CD4-positive, alpha-beta T cell treated with Interferon alpha-2 for 1 hour (primary cell): ENCODE data around the gene ZNF319.
"Not testable (repeated sequence)": the region's sequence is repeated elsewhere in the genome, so short reads cannot be mapped to it uniquely, and the experiment has no call there.

ENCODE experiments used
- DNase-seq, 2 donors: peaks; one replicate each; pipeline ENCODE4 v3.0.0-alpha.2; 2020 to 2022

Gene ZNF319

DNA sequence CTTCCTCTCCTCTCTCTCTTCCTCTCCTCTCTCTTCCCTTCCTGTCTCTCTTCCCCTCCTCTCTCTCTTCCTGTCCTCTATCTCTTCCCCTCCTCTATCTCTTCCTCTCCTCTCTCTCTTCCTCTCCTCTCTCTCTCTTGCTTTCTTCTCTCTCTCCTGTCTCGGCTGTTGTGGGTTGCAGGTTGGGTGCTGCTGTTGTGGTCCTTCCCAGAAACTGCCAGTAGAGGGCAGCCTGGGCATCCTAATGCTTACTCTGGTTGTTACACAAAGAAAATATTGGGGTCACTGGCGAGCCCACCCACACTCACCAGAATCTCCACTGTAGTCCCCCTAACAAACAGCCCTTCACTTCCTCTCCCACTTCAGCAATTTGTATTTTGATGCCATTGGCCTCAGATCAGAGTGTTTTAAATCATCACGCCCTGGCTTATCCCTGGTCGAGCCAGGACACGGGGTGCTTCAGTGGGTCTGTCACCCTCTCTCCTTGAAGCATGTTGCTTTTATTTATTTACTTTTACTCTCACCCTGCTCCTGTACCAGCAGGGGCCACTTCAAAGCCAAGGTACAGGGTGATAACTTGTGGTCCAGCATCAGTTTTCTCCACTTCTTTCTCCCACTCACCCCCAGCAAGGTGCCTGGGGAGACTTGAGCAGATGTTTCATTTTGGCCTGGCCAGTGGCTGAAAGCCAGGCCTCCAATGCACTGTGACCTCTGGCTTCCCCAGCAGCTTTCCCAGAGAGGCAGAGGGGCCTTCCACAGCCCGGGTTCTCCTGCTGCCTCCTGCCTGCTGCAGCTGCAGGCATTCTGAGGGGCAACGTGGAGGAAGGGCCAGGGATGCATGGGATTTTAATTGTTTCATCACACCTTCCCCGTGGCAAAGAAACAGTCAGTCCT is 20.4 kb upstream of the ZNF319 start:
- peak; percentile 60 to 77 for DNase-seq

DNA sequence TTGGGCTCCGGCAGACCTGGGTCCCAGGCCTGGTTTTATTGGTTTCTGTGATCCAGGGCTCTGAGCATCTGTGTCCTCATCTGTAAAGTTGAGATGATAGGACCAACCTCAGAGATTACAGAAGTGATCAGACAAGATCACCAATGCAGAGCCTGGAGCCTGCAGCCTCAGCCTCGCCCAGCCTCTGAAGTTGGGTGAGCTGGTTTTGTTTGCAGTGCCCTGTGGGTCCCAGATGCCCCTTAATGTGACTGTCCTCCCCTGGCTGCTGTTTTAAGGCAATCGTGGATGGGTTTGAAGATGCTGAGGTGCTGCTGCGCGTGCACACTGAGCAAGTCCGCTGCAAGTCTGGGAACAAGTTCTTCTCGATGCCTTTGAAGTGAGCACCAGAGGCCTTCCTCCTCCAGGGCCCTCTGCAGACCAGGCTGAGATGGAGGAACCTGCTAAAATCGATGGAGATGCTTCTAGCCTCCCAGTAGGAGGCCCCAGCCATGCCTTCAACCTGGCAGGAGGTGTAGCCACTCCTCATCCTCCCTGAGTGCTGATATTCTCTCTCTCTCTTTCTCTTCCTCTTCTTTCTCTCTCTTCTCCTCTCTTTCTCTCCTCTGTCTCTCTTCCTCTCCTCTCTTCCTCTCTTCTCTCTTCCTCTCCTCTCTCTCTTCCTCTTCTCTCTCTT is 19.5 kb upstream of the ZNF319 start:
- no peak for DNase-seq

GRCh38 chr16:58018803-58019202 is 18.3 kb upstream of the ZNF319 start:
- DNase-seq = no peak

DNA sequence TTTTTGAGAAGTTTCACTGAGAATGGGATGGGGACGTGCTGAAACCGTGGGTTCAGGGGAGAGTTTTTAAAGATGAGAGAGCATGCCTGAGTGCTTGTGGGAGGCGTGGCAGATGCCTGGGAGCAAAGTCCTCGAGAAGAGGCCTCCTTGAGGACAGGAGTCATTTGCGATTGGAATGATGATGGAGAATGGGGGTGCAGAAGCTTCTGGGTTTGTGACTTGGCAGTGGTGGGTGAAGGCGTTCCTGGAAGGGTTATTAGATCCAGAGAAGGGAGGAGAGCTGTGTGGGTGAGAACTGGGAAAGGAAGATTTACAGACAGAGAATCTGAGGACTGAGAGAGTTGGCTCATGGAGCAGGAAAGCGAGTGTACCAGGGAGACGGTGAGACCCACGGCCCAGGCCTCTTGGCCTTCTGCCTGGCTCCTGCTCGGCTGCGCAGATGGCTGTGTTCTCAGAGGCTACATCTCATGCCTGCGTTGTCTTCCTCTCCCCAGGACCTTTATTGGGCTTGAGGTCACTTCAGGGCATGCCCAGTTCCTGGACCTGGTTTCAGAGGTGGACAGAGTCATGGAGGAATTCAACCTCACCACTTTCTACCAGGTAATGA is 16.5 kb upstream of the ZNF319 start:
- no peak for DNase-seq

GRCh38 chr16:58013201-58013956 is 12.9 kb upstream of the ZNF319 start:
- DNase-seq = no peak

DNA sequence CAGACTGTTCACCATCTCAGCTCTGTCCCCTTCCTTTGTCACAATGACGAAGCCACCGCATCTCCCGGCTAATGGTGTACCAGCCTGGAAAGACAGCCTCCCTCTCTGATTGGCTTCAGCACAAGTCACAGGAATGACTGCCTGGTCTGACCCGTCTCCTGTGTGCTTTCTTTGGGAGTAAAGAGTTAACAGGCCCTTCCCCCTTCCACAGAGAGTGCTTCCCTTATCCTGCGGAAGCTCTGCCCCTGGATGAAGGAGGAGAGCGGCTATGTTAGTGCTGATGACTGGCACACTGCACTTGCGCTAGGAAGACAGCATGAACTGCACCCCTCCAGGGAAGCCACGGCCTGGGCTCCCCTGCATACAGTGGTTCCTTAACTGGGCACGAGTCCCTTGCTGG is 12.0 kb upstream of the ZNF319 start:
- no peak for DNase-seq

DNA sequence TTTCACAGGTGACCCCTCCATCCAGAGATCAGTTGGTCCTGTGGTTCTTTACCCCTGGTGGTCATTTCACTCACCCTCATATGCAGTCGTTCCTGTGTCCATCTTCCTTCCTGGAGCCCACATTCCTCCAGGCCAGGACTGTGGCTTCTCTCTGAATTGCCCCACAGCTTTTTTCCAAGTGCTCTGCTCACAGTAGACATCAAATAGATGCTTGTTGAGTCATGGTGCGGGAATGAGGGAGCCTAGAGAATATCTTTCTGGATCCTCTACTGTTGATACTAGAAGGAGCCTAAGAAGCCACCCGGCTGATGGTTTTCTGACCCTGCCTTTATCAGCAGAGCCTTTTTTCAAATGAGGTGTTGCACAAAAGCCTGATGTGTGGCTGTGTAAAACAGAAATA is 11.2 kb upstream of the ZNF319 start:
- DNase-seq = no peak

DNA sequence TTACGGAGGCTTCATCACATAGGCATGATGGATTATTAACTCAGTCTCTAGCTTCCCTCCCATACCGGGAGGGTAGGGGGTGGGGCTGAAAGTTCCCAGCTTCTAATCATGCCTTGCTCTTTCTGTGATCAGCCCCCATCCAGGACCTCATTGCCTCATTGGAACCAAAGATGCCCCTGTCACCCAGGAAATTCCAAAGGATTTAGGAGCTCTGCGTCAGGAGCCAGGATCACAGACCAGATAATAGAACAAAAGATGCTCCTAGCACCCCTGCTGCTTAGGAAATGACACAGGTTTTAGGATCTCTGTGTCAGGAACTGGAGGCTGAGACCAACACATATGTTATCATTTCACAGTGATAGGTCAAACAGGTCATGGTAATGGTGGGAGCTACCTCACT is 10.4 kb upstream of the ZNF319 start:
- DNase-seq = no peak

GRCh38 chr16:58009856-58010416 is 9.5 kb upstream of the ZNF319 start:
- no peak for DNase-seq

GRCh38 chr16:58004736-58005135 is 4.3 kb upstream of the ZNF319 start:
- DNase-seq = not testable (repeated sequence)

GRCh38 chr16:58002936-58003335 is 2.5 kb upstream of the ZNF319 start:
- DNase-seq = no peak

GRCh38 chr16:58002416-58002800 is 1.9 kb upstream of the ZNF319 start:
- no peak for DNase-seq

DNA sequence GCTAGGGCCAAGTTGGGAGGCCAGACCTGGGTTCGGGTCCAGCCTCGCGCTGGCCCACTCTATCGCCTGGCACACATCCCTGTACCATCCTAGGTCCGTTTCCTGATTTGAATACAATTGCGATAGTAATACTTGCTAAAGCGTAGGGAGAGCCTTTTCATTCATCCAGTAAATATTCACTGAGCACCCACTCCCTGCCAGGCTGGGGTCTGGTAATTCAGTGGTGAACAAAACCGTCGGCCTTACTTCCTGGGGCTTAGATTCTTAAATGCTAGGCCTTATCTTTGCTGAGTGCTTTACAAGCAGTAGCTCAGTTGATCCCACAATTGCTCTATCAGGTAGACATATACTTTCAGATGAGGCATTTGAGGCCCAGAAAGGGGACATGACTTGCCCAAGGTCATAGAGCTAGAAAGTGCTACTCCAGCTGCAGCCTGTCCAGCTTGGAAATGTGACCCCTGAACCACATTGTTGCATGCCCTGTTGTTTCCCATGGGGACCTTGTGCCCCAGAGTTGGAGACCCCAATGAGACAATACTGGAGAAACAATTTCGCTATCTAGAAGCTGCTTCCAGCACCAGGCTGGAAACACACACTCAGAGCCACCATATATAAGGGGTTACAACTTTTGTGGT is 1.4 kb upstream of the ZNF319 start:
- no peak for DNase-seq

- peak; percentile 84 to 89 for DNase-seq
Measured at GRCh38 chr16:58000706-58001676, 519 bp upstream of the ZNF319 start, which contains the start of gene USB1. Gene USB1, plus strand, starts transcription at chr16:58001407. Its CDS starts 77 bp downstream, at chr16:58001484.

GRCh38 chr16:57999366-57999970 is 1.0 kb downstream of the ZNF319 start:
- peak in 1 of 2 donors; percentile 49 for DNase-seq

GRCh38 chr16:57998992-57999365 is 1.5 kb downstream of the ZNF319 start:
- no peak for DNase-seq

DNA sequence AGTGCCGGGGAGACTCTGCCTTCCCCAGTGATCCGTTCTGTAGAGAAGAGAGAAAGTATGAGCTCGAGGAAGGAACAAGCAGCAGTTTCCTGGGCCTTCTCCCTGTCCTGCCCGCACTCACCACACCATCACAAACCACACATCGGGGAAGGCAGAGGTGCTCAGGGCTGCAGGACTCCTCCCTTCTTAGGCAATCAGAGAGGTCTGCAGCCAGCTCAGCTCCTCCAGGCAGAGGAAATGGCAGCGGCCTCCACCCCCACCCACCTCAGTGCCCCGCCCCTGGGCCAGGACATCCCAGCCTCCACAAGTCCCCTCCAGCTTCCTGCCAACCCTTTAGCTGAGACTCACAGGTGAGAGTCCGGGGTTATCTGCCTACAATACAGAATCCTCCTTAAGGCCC is 2.0 kb downstream of the ZNF319 start:
- peak; percentile 50 to 72 for DNase-seq

- DNase-seq = no peak
Measured at GRCh38 chr16:57997528-57998265, 2.8 kb downstream of the ZNF319 start.

- DNase-seq = no peak
Measured at GRCh38 chr16:57997176-57997527, 3.3 kb downstream of the ZNF319 start.
